Measurements from ENCODE around the gene SNN. TPM values are rescaled to one million over a fixed set of nuclear protein-coding genes. Genes with fewer than 3 reads are reported as not detected.

The SNN gene
- total RNA-seq, 1 donor from 2014 or later = 11.2 TPM

- no peak overlapping the region for H3K4me3 ChIP-seq (ENCODE audit: low read depth, low read length)
- DNase-seq (ENCODE audit: low read depth) = no peak
- TF ChIP-seq CTCF (conservative IDR thresholded peaks at IDR 0.05; ENCODE audit: low read depth, low read length) = no peak
These were observed 24.4 kb downstream of the SNN start for GRCh38 chr16:11692651-11693050.

GRCh38 chr16:11696266-11697012 lies 28.2 kb downstream of the SNN start:
- TF ChIP-seq CTCF (conservative IDR thresholded peaks at IDR 0.05; ENCODE audit: low read depth, low read length) = no peak
- no peak for DNase-seq (ENCODE audit: low read depth)
- H3K4me3 ChIP-seq (ENCODE audit: low read depth, low read length) = no peak overlapping the region

- no peak for DNase-seq (ENCODE audit: low read depth)
- H3K4me3 ChIP-seq (ENCODE audit: low read depth, low read length) = no peak overlapping the region
- no peak for TF ChIP-seq CTCF (conservative IDR thresholded peaks at IDR 0.05; ENCODE audit: low read depth, low read length)
These were observed 29.1 kb downstream of the SNN start for GRCh38 chr16:11697319-11697718.

GRCh38 chr16:11698271-11698689 lies 30.0 kb downstream of the SNN start:
- TF ChIP-seq CTCF (conservative IDR thresholded peaks at IDR 0.05; ENCODE audit: low read depth, low read length) = peak; percentile 41
- DNase-seq (ENCODE audit: low read depth) = no peak
- no peak overlapping the region for H3K4me3 ChIP-seq (ENCODE audit: low read depth, low read length)

GRCh38 chr16:11699234-11699894 lies 31.1 kb downstream of the SNN start:
- H3K4me3 ChIP-seq (ENCODE audit: low read depth, low read length) = no peak overlapping the region
- no peak for TF ChIP-seq CTCF (conservative IDR thresholded peaks at IDR 0.05; ENCODE audit: low read depth, low read length)
- DNase-seq (ENCODE audit: low read depth) = no peak

GRCh38 chr16:11700264-11701029 lies 32.2 kb downstream of the SNN start:
- no peak for TF ChIP-seq CTCF (conservative IDR thresholded peaks at IDR 0.05; ENCODE audit: low read depth, low read length)
- DNase-seq (ENCODE audit: low read depth) = no peak
- no peak overlapping the region for H3K4me3 ChIP-seq (ENCODE audit: low read depth, low read length)

All from epithelial cell of proximal tubule (primary cell).